CD4-positive, alpha-beta T cell (primary cell): ENCODE results near the gene NFATC1. TPM values are rescaled to one million over a fixed set of nuclear protein-coding genes. Genes with fewer than 3 reads are reported as not detected.

Experiments
- ATAC-seq: fragments of 200-7000 bp; cut with Tn5 transposase; one replicate; pipeline ENCODE4 v1.10.0; 2022; ENCODE audit warnings: mild to moderate bottlenecking; ENCODE audit not compliant: poor library complexity
- CTCF ChIA-PET: fragments of 350-600 bp; sonication (Branson Sonifier 250); formaldehyde crosslinking; loops from one replicate; lab custom pipeline; 2021; ENCODE audit warnings: antibody characterized with exemption, inconsistent platforms; lab: Charles Lee
- POLR2A ChIA-PET: fragments of 350-600 bp; sonication (Branson Sonifier 250); formaldehyde crosslinking; loops from one replicate; lab custom pipeline; 2021; ENCODE audit warnings: antibody characterized with exemption, inconsistent platforms; lab: Charles Lee
- DNase-seq, 14 experiments: peaks; one replicate each; pipeline ENCODE4 v3.0.0-alpha.2; 2013 to 2020; ENCODE audit warnings: mixed read lengths in 2 of 14
- H3K27ac ChIP-seq, 2 donors: one replicate each; pipeline versions ENCODE4 v1.5.1 to v1.7.0; 2013; ENCODE audit warnings: low read length in 2 of 2, low read depth in 1 of 2, mild to moderate bottlenecking in 1 of 2
- H3K27me3 ChIP-seq, 2 experiments: 1 replicate in 1 of 2; 2 replicates in 1 of 2; pipeline versions ENCODE4 v1.6.1 to v1.7.0; 2013; ENCODE audit warnings: low read length in 2 of 2, control low read depth in 1 of 2, mild to moderate bottlenecking in 1 of 2, moderate library complexity in 1 of 2; ENCODE audit not compliant: insufficient read depth in 2 of 2, control insufficient read depth in 1 of 2
- H3K36me3 ChIP-seq: one replicate; pipeline ENCODE4 v1.6.1; 2013; ENCODE audit warnings: low read length, control low read depth; ENCODE audit not compliant: insufficient read depth
- H3K4me1 ChIP-seq: one replicate; pipeline ENCODE4 v1.6.1; 2013; ENCODE audit warnings: low read length, control low read depth; ENCODE audit not compliant: insufficient read depth
- H3K4me3 ChIP-seq: one replicate; pipeline ENCODE4 v1.5.1; 2013; ENCODE audit warnings: mild to moderate bottlenecking, low read length, moderate library complexity
- H3K9me3 ChIP-seq, 2 experiments: 1 replicate in 1 of 2; 2 replicates in 1 of 2; pipeline versions ENCODE4 v1.6.1 to v1.7.0; 2013; ENCODE audit warnings: low read length in 2 of 2, mild to moderate bottlenecking in 2 of 2, control low read depth in 1 of 2, moderate library complexity in 1 of 2; ENCODE audit not compliant: control insufficient read depth in 1 of 2, insufficient read depth in 1 of 2
- H3K27ac Mint-ChIP-seq: one replicate; pipeline ENCODE4 v1.8.0; 2020; ENCODE audit warnings: mixed read lengths
- H3K27me3 Mint-ChIP-seq: one replicate; pipeline ENCODE4 v1.8.0; 2021; ENCODE audit warnings: mixed read lengths
- H3K36me3 Mint-ChIP-seq: one replicate; pipeline ENCODE4 v1.8.0; 2021; ENCODE audit warnings: low read depth, mixed read lengths
- H3K4me1 Mint-ChIP-seq: one replicate; pipeline ENCODE4 v1.8.0; 2021; ENCODE audit warnings: low read depth, mixed read lengths
- H3K4me3 Mint-ChIP-seq: one replicate; pipeline ENCODE4 v1.8.0; 2020; ENCODE audit warnings: mild to moderate bottlenecking, mixed read lengths
- H3K9me3 Mint-ChIP-seq: one replicate; pipeline ENCODE4 v1.8.0; 2020; ENCODE audit warnings: mixed read lengths
- intact Hi-C, 2 experiments: fragments of 100-400 bp; cut with DNase I in 1 of 2; cut with micrococcal nuclease in 1 of 2; formaldehyde crosslinking; loops; one replicate each; pipeline versions ENCODE4 v1.15.1 to v1.9.0; 2023 to 2025; cut with DNase I, micrococcal nuclease
- total RNA-seq, 174 experiments: library from RNA in 2 of 174; stranded (reverse) in 2 of 174; gene quantifications; one replicate each; pipeline ENCODE4 v1.2.3 and lab custom pipeline; 2021 to 2026
- TF ChIP-seq, protein P1 (sequence below): fragments of 200-600 bp; IDR thresholded peaks from one replicate; pipeline ENCODE4 v1.8.0; 2022; ENCODE audit warnings: antibody characterized with exemption, mild to moderate bottlenecking

The NFATC1 gene
- total RNA-seq, 2 experiments from 2014 or later: 107 to 113 TPM

DNA sequence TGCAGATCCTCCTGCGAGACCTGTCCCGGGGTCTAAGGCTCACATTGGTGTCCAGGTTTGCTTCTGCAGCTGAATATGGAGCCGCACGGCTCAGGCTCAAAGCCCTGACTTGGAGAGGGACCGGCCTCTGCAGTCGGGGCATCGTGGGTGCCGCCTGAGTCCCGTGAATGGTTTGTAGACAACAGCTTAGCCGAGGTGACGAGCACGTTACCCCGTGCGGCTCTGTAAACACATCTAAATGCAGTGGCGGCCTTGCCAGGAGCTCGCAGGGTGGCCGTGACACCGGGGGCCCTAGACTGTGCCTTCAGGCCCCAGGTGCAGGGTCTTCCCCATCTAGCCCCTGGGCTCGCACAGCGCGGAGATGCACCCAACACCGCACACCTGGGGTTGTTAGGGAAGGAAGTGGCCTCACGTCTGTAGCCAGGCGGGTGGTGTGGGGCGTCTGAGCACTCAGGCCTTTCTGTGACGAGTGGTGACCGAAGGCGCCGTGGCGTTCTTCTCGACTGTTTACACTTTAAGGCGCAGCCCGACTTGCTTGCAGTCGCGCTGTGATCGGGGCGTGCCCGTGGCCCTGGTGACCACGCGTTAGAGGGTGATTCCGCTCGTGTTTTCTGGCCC lies 91.6 kb downstream of the NFATC1 start:
- Histone ChIP-seq H3K36me3 (peaks cover 56% of the 10 kb centered on the region), H3K4me1 (peaks cover 24% of the 10 kb centered on the region), H3K9me3 (no peaks in the 10 kb centered on the region), H3K4me3 (no peak overlapping the region), H3K27me3 (no peaks in the 10 kb centered on the region), H3K27ac (no peak overlapping the region)
- ATAC-seq (no peak), DNase-seq (peak in 2 of 14 experiments; percentile 0 to 1)
- ChIA-PET POLR2A (no interaction called here), CTCF (no interaction called here)
- no peaks in the 10 kb centered on the region for H3K27me3 Mint-ChIP-seq
- peaks cover 44% of the 10 kb centered on the region for H3K36me3 Mint-ChIP-seq
- TF ChIP-seq, protein P1, sequence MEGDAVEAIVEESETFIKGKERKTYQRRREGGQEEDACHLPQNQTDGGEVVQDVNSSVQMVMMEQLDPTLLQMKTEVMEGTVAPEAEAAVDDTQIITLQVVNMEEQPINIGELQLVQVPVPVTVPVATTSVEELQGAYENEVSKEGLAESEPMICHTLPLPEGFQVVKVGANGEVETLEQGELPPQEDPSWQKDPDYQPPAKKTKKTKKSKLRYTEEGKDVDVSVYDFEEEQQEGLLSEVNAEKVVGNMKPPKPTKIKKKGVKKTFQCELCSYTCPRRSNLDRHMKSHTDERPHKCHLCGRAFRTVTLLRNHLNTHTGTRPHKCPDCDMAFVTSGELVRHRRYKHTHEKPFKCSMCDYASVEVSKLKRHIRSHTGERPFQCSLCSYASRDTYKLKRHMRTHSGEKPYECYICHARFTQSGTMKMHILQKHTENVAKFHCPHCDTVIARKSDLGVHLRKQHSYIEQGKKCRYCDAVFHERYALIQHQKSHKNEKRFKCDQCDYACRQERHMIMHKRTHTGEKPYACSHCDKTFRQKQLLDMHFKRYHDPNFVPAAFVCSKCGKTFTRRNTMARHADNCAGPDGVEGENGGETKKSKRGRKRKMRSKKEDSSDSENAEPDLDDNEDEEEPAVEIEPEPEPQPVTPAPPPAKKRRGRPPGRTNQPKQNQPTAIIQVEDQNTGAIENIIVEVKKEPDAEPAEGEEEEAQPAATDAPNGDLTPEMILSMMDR: no peak
- no peaks in the 10 kb centered on the region for H3K9me3 Mint-ChIP-seq
- H3K27ac Mint-ChIP-seq: no peak overlapping the region
- H3K4me3 Mint-ChIP-seq: no peak overlapping the region
- peaks cover 12% of the 10 kb centered on the region for H3K4me1 Mint-ChIP-seq
- intact Hi-C loops: loop anchor here in 1 of 2 experiments (5.0 kb wide), 1 partner anchor 50 kb away; no protein-coding TSS in a partner anchor

DNA sequence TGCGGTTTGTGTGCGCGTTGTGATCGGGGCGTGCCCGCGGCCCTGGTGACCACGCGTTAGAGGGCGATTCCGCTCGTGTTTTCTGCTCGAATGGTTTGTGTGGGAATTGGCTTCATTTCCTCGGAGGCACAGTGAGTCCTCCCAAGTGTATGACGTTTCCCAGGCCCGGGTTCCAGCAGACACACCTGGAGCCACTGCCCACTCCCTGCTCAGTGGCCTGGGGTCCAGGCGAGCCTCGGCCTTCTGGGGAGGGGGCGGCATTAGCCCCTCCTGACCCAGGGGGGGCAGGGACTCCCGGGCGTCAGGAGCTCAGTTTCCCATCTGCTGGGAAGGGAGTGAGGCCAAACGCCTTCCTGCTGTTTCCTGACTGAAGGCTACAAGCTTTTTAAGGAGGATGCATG lies 92.1 kb downstream of the NFATC1 start:
- H3K36me3 Mint-ChIP-seq: peaks cover 45% of the 10 kb centered on the region
- DNase-seq: peak in 2 of 14 experiments; percentile 0
- H3K27ac ChIP-seq: no peak overlapping the region
- H3K4me1 Mint-ChIP-seq: peaks cover 13% of the 10 kb centered on the region
- no peaks in the 10 kb centered on the region for H3K27me3 ChIP-seq
- no peak for ATAC-seq
- H3K36me3 ChIP-seq: peaks cover 56% of the 10 kb centered on the region
- POLR2A ChIA-PET: no interaction called here
- H3K4me1 ChIP-seq: peaks cover 24% of the 10 kb centered on the region
- TF ChIP-seq, protein P1: no peak
- no peaks in the 10 kb centered on the region for H3K9me3 ChIP-seq
- CTCF ChIA-PET: no interaction called here
- H3K27me3 Mint-ChIP-seq: no peaks in the 10 kb centered on the region
- H3K4me3 ChIP-seq: no peak overlapping the region
- intact Hi-C loops: loop anchor here in 1 of 2 experiments (5.0 kb wide), 1 partner anchor 50 kb away; no protein-coding TSS in a partner anchor
- no peaks in the 10 kb centered on the region for H3K9me3 Mint-ChIP-seq
- H3K27ac Mint-ChIP-seq: no peak overlapping the region
- no peak overlapping the region for H3K4me3 Mint-ChIP-seq

- peaks cover 24% of the 10 kb centered on the region for H3K4me1 ChIP-seq
- H3K4me1 Mint-ChIP-seq: peaks cover 13% of the 10 kb centered on the region
- no peak overlapping the region for H3K27ac ChIP-seq
- peaks cover 0 to 2% of the 10 kb centered on the region in 2 experiments for H3K9me3 ChIP-seq
- no peak overlapping the region for H3K27ac Mint-ChIP-seq
- H3K27me3 Mint-ChIP-seq: no peaks in the 10 kb centered on the region
- no peaks in the 10 kb centered on the region for H3K9me3 Mint-ChIP-seq
- POLR2A ChIA-PET: no interaction called here
- no peak overlapping the region for H3K4me3 ChIP-seq
- ATAC-seq (no peak), DNase-seq (peak in 1 of 14 experiments; percentile 1)
- TF ChIP-seq, protein P1: no peak
- intact Hi-C loops: loop anchor here in 1 of 2 experiments (5.0 kb wide), 1 partner anchor 49 kb away; no protein-coding TSS in a partner anchor
- H3K27me3 ChIP-seq: no peaks in the 10 kb centered on the region
- CTCF ChIA-PET: no interaction called here
- H3K36me3 ChIP-seq: peaks cover 57% of the 10 kb centered on the region
- H3K36me3 Mint-ChIP-seq: peaks cover 45% of the 10 kb centered on the region
- H3K4me3 Mint-ChIP-seq: no peak overlapping the region
Observed at GRCh38 chr18:79488311-79489050, 92.8 kb downstream of the NFATC1 start.
